ENCODE data around the gene PSD.
A peak's percentile ranks its signal among the peaks of the same experiment; 100 is the strongest.

PSD gene

GRCh38 chr10:102419269-102420180 is 940 bp upstream of the PSD start:
- peak; percentile 69 for DNase-seq

- DNase-seq, result no peak
These were observed 1.9 kb downstream of the PSD start for GRCh38 chr10:102416695-102417094.

- DNase-seq, result no peak
These were observed 2.3 kb downstream of the PSD start for GRCh38 chr10:102416283-102416682.

- DNase-seq, result no peak
These were observed 3.8 kb downstream of the PSD start for GRCh38 chr10:102414749-102415148.

- no peak for DNase-seq
These were observed 4.6 kb downstream of the PSD start for GRCh38 chr10:102413806-102414561.

- peak; percentile 41 for DNase-seq
These were observed 5.4 kb downstream of the PSD start for GRCh38 chr10:102413053-102413705.

GRCh38 chr10:102412293-102412692 is 6.3 kb downstream of the PSD start:
- no peak for DNase-seq

- DNase-seq, result no peak
These were observed 7.0 kb downstream of the PSD start for GRCh38 chr10:102411341-102412255.

GRCh38 chr10:102410429-102411073 is 8.0 kb downstream of the PSD start:
- DNase-seq, result no peak

GRCh38 chr10:102409604-102410428 is 8.8 kb downstream of the PSD start:
- DNase-seq, result no peak

- peak; percentile 7 for DNase-seq
These were observed 9.6 kb downstream of the PSD start for GRCh38 chr10:102408728-102409603.

- DNase-seq, result no peak
These were observed 10.4 kb downstream of the PSD start for GRCh38 chr10:102408131-102408727.

GRCh38 chr10:102407425-102408130 is 11.0 kb downstream of the PSD start:
- DNase-seq, result no peak

GRCh38 chr10:102406815-102407214 is 11.8 kb downstream of the PSD start:
- no peak for DNase-seq

GRCh38 chr10:102405632-102406031 is 13.0 kb downstream of the PSD start:
- no peak for DNase-seq

GRCh38 chr10:102405108-102405571 is 13.4 kb downstream of the PSD start:
- DNase-seq, result no peak

GRCh38 chr10:102404361-102405107 is 14.1 kb downstream of the PSD start:
- no peak for DNase-seq

- no peak for DNase-seq
These were observed 15.5 kb downstream of the PSD start for GRCh38 chr10:102403115-102403514.
